ENCODE data around the gene NECTIN1. TPM values are rescaled to one million over a fixed set of nuclear protein-coding genes. Genes with fewer than 3 reads are reported as not detected.

NECTIN1 gene
- total and polyA plus RNA-seq, 4 donors, result 1.3 to 7.1 (median 4.9) TPM

- 92 to 95% methylated on average over 5 of the region's 5 CpGs for WGBS, 2 donors
- Histone ChIP-seq H3K27me3 (ENCODE audit: control insufficient read depth in 1 of 2, insufficient read depth in 2 of 2, low read length in 1 of 2) (no peaks in the 10 kb centered on the region), H3K9me3 (ENCODE audit: control insufficient read depth, low read length) (no peaks in the 10 kb centered on the region), H3K36me3 (ENCODE audit: control insufficient read depth in 1 of 2, insufficient read depth in 2 of 2, low read length in 1 of 2) (no peaks in the 10 kb centered on the region), H3K4me1 (ENCODE audit: control insufficient read depth in 1 of 2, insufficient read depth in 2 of 2, low read length in 2 of 2) (no peaks in the 10 kb centered on the region), H3K4me3 (ENCODE audit: low read length in 2 of 2) (no peak overlapping the region), H3K27ac (ENCODE audit: low read depth in 1 of 2, low read length in 2 of 2) (no peak overlapping the region)
- ATAC-seq (ENCODE audit: low FRiP score) (no peak), DNase-seq (no peak)
- intact Hi-C loops (cut with DNase I), result no loop called here
Measured at GRCh38 chr11:119757378-119757777, 28.4 kb upstream of the NECTIN1 start.

- 88 to 90% methylated on average over 5 of the region's 5 CpGs for WGBS, 2 donors
- intact Hi-C loops (cut with DNase I), result no loop called here
- no peak for DNase-seq
Measured at GRCh38 chr11:119756169-119756865, 27.3 kb upstream of the NECTIN1 start.

GRCh38 chr11:119755356-119756071 is 26.5 kb upstream of the NECTIN1 start:
- no peaks in the 10 kb centered on the region for H3K36me3 ChIP-seq (ENCODE audit: control insufficient read depth in 1 of 2, insufficient read depth in 2 of 2, low read length in 1 of 2)
- no peaks in the 10 kb centered on the region for H3K4me1 ChIP-seq (ENCODE audit: control insufficient read depth in 1 of 2, insufficient read depth in 2 of 2, low read length in 2 of 2)
- 89 to 90% methylated on average over 9 of the region's 9 CpGs for WGBS, 2 donors
- ATAC-seq (ENCODE audit: low FRiP score) (no peak), DNase-seq (no peak)
- H3K27me3 ChIP-seq (ENCODE audit: control insufficient read depth in 1 of 2, insufficient read depth in 2 of 2, low read length in 1 of 2), result no peaks in the 10 kb centered on the region
- no peak overlapping the region for H3K4me3 ChIP-seq (ENCODE audit: low read length in 2 of 2)
- intact Hi-C loops (cut with DNase I), result no loop called here
- no peak overlapping the region for H3K27ac ChIP-seq (ENCODE audit: low read depth in 1 of 2, low read length in 2 of 2)
- no peaks in the 10 kb centered on the region for H3K9me3 ChIP-seq (ENCODE audit: control insufficient read depth, low read length)

More at GRCh38 chr11:119756169-119756865, 27.3 kb upstream of the NECTIN1 start:
- H3K36me3 ChIP-seq (ENCODE audit: control insufficient read depth in 1 of 2, insufficient read depth in 2 of 2, low read length in 1 of 2), result no peaks in the 10 kb centered on the region
- no peaks in the 10 kb centered on the region for H3K27me3 ChIP-seq (ENCODE audit: control insufficient read depth in 1 of 2, insufficient read depth in 2 of 2, low read length in 1 of 2)
- no peaks in the 10 kb centered on the region for H3K4me1 ChIP-seq (ENCODE audit: control insufficient read depth in 1 of 2, insufficient read depth in 2 of 2, low read length in 2 of 2)
- ATAC-seq (ENCODE audit: low FRiP score), result no peak
- no peaks in the 10 kb centered on the region for H3K9me3 ChIP-seq (ENCODE audit: control insufficient read depth, low read length)
- no peak overlapping the region for H3K27ac ChIP-seq (ENCODE audit: low read depth in 1 of 2, low read length in 2 of 2)
- no peak overlapping the region for H3K4me3 ChIP-seq (ENCODE audit: low read length in 2 of 2)

- ATAC-seq (ENCODE audit: low FRiP score) (no peak), DNase-seq (no peak)
- H3K36me3 ChIP-seq (ENCODE audit: control insufficient read depth in 1 of 2, insufficient read depth in 2 of 2, low read length in 1 of 2), result no peaks in the 10 kb centered on the region
- no peaks in the 10 kb centered on the region for H3K4me1 ChIP-seq (ENCODE audit: control insufficient read depth in 1 of 2, insufficient read depth in 2 of 2, low read length in 2 of 2)
- no peak overlapping the region for H3K4me3 ChIP-seq (ENCODE audit: low read length in 2 of 2)
- H3K9me3 ChIP-seq (ENCODE audit: control insufficient read depth, low read length), result no peaks in the 10 kb centered on the region
- H3K27me3 ChIP-seq (ENCODE audit: control insufficient read depth in 1 of 2, insufficient read depth in 2 of 2, low read length in 1 of 2), result no peaks in the 10 kb centered on the region
- intact Hi-C loops (cut with DNase I), result no loop called here
- WGBS, 2 donors, result 91 to 92% methylated on average over 18 of the region's 18 CpGs
- H3K27ac ChIP-seq (ENCODE audit: low read depth in 1 of 2, low read length in 2 of 2), result no peak overlapping the region
Measured at GRCh38 chr11:119754656-119755355, 25.8 kb upstream of the NECTIN1 start.

- intact Hi-C loops (cut with DNase I), result no loop called here
- Histone ChIP-seq H3K4me1 (ENCODE audit: control insufficient read depth in 1 of 2, insufficient read depth in 2 of 2, low read length in 2 of 2) (no peaks in the 10 kb centered on the region), H3K27ac (ENCODE audit: low read depth in 1 of 2, low read length in 2 of 2) (no peak overlapping the region), H3K9me3 (ENCODE audit: control insufficient read depth, low read length) (no peaks in the 10 kb centered on the region), H3K36me3 (ENCODE audit: control insufficient read depth in 1 of 2, insufficient read depth in 2 of 2, low read length in 1 of 2) (no peaks in the 10 kb centered on the region), H3K27me3 (ENCODE audit: control insufficient read depth in 1 of 2, insufficient read depth in 2 of 2, low read length in 1 of 2) (no peaks in the 10 kb centered on the region), H3K4me3 (ENCODE audit: low read length in 2 of 2) (no peak overlapping the region)
- DNase-seq (no peak), ATAC-seq (ENCODE audit: low FRiP score) (no peak)
- 86 to 90% methylated on average over 4 of the region's 4 CpGs for WGBS, 2 donors
Measured at GRCh38 chr11:119754199-119754598, 25.2 kb upstream of the NECTIN1 start.

- ATAC-seq (ENCODE audit: low FRiP score), result no peak
- Histone ChIP-seq H3K4me1 (ENCODE audit: control insufficient read depth in 1 of 2, insufficient read depth in 2 of 2, low read length in 2 of 2) (no peaks in the 10 kb centered on the region), H3K36me3 (ENCODE audit: control insufficient read depth in 1 of 2, insufficient read depth in 2 of 2, low read length in 1 of 2) (no peaks in the 10 kb centered on the region), H3K4me3 (ENCODE audit: low read length in 2 of 2) (no peak overlapping the region), H3K9me3 (ENCODE audit: control insufficient read depth, low read length) (no peaks in the 10 kb centered on the region), H3K27ac (ENCODE audit: low read depth in 1 of 2, low read length in 2 of 2) (no peak overlapping the region), H3K27me3 (ENCODE audit: control insufficient read depth in 1 of 2, insufficient read depth in 2 of 2, low read length in 1 of 2) (no peaks in the 10 kb centered on the region)
- intact Hi-C loops (cut with DNase I), result no loop called here
- WGBS, 2 donors, result 3 to 4% methylated on average over 3 of the region's 3 CpGs
- DNase-seq, result no peak
Measured at GRCh38 chr11:119752946-119753345, 23.9 kb upstream of the NECTIN1 start.

GRCh38 chr11:119752345-119752871 is 23.4 kb upstream of the NECTIN1 start:
- no peak overlapping the region for H3K4me3 ChIP-seq (ENCODE audit: low read length in 2 of 2)

GRCh38 chr11:119750056-119750455 is 21.1 kb upstream of the NECTIN1 start:
- intact Hi-C loops (cut with DNase I), result no loop called here
- Histone ChIP-seq H3K36me3 (ENCODE audit: control insufficient read depth in 1 of 2, insufficient read depth in 2 of 2, low read length in 1 of 2) (no peaks in the 10 kb centered on the region), H3K9me3 (ENCODE audit: control insufficient read depth, low read length) (no peaks in the 10 kb centered on the region), H3K27me3 (ENCODE audit: control insufficient read depth in 1 of 2, insufficient read depth in 2 of 2, low read length in 1 of 2) (no peaks in the 10 kb centered on the region), H3K27ac (ENCODE audit: low read depth in 1 of 2, low read length in 2 of 2) (no peak overlapping the region), H3K4me1 (ENCODE audit: control insufficient read depth in 1 of 2, insufficient read depth in 2 of 2, low read length in 2 of 2) (no peaks in the 10 kb centered on the region), H3K4me3 (ENCODE audit: low read length in 2 of 2) (no peak overlapping the region)
- WGBS, 2 donors, result 87 to 91% methylated on average over 8 of the region's 8 CpGs
- DNase-seq (no peak), ATAC-seq (ENCODE audit: low FRiP score) (no peak)

More at GRCh38 chr11:119752345-119752871, 23.4 kb upstream of the NECTIN1 start:
- no peaks in the 10 kb centered on the region for H3K4me1 ChIP-seq (ENCODE audit: control insufficient read depth in 1 of 2, insufficient read depth in 2 of 2, low read length in 2 of 2)
- no peaks in the 10 kb centered on the region for H3K9me3 ChIP-seq (ENCODE audit: control insufficient read depth, low read length)
- no peaks in the 10 kb centered on the region for H3K27me3 ChIP-seq (ENCODE audit: control insufficient read depth in 1 of 2, insufficient read depth in 2 of 2, low read length in 1 of 2)
- no peak overlapping the region for H3K27ac ChIP-seq (ENCODE audit: low read depth in 1 of 2, low read length in 2 of 2)
- H3K36me3 ChIP-seq (ENCODE audit: control insufficient read depth in 1 of 2, insufficient read depth in 2 of 2, low read length in 1 of 2), result no peaks in the 10 kb centered on the region
- intact Hi-C loops (cut with DNase I), result no loop called here
- ATAC-seq (ENCODE audit: low FRiP score), result no peak
- no peak for DNase-seq
- WGBS, 2 donors, result 61 to 69% methylated on average over 5 of the region's 5 CpGs

Data from aorta (tissue), 5 donors.